IPS-15b (cell line): ENCODE data around the gene PPEF1.
"Not testable (repeated sequence)": the region's sequence is repeated elsewhere in the genome, so short reads cannot be mapped to it uniquely, and the experiment has no call there.

ENCODE experiments used
- H3K27me3 ChIP-seq: one replicate; pipeline ENCODE4 v1.6.1; 2013; ENCODE audit warnings: low read length; ENCODE audit not compliant: control insufficient read depth, insufficient read depth
- H3K36me3 ChIP-seq: one replicate; pipeline ENCODE4 v1.6.1; 2013; ENCODE audit warnings: low read length; ENCODE audit not compliant: control insufficient read depth, insufficient read depth
- H3K4me1 ChIP-seq: one replicate; pipeline ENCODE4 v1.6.1; 2013; ENCODE audit warnings: mild to moderate bottlenecking, low read length; ENCODE audit not compliant: control insufficient read depth, insufficient read depth
- H3K4me3 ChIP-seq: one replicate; pipeline ENCODE4 v1.5.1; 2013; ENCODE audit warnings: low read depth, low read length
- H3K9ac ChIP-seq: one replicate; pipeline ENCODE4 v1.6.1; 2013; ENCODE audit warnings: low read depth, mild to moderate bottlenecking, low read length
- H3K9me3 ChIP-seq: one replicate; pipeline ENCODE4 v1.6.1; 2013; ENCODE audit warnings: mild to moderate bottlenecking, low read length; ENCODE audit not compliant: control insufficient read depth, insufficient read depth

Gene PPEF1

DNA sequence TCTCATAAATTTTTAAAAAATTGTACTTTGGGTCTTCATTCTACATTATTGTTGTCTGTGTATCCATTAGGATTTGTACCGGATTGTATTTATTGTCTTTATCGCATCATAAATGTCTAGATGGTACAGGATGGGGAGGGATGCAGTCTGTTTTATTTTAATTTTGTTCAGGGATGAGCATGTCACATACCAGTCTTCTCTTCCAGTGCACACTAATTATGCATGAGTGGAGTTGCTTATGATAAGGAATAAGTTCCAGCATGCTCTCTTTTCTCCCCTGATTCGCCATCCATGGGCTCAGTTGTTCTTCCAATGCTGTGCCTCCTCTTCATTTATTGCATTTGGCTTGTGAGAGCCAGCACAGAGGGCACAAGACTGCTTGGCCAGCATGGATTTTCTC, 54.3 kb downstream of the PPEF1 start:
- no peaks in the 10 kb centered on the region for H3K36me3 ChIP-seq
- peaks cover 4% of the 10 kb centered on the region for H3K9me3 ChIP-seq
- no peak overlapping the region for H3K9ac ChIP-seq
- peaks cover 4% of the 10 kb centered on the region for H3K4me1 ChIP-seq
- H3K27me3 ChIP-seq = no peaks in the 10 kb centered on the region
- no peak overlapping the region for H3K4me3 ChIP-seq

- not testable (repeated sequence) for H3K9me3 ChIP-seq, H3K4me3 ChIP-seq, H3K36me3 ChIP-seq, H3K27me3 ChIP-seq, H3K4me1 ChIP-seq, H3K9ac ChIP-seq
These were observed 55.7 kb downstream of the PPEF1 start for GRCh38 chrX:18763106-18763505.

GRCh38 chrX:18769364-18769763, 61.9 kb downstream of the PPEF1 start:
- Histone ChIP-seq H3K4me1 (no peaks in the 10 kb centered on the region), H3K9ac (no peak overlapping the region)

GRCh38 chrX:18769812-18770573, 62.5 kb downstream of the PPEF1 start:
- H3K4me1 ChIP-seq = no peaks in the 10 kb centered on the region
- no peaks in the 10 kb centered on the region for H3K36me3 ChIP-seq
- no peaks in the 10 kb centered on the region for H3K27me3 ChIP-seq
- H3K9ac ChIP-seq = no peak overlapping the region
- no peaks in the 10 kb centered on the region for H3K9me3 ChIP-seq
- H3K4me3 ChIP-seq = no peak overlapping the region

More at GRCh38 chrX:18769364-18769763, 61.9 kb downstream of the PPEF1 start:
- no peak overlapping the region for H3K4me3 ChIP-seq
- H3K27me3 ChIP-seq = no peaks in the 10 kb centered on the region
- H3K36me3 ChIP-seq = no peaks in the 10 kb centered on the region
- H3K9me3 ChIP-seq = no peaks in the 10 kb centered on the region

DNA sequence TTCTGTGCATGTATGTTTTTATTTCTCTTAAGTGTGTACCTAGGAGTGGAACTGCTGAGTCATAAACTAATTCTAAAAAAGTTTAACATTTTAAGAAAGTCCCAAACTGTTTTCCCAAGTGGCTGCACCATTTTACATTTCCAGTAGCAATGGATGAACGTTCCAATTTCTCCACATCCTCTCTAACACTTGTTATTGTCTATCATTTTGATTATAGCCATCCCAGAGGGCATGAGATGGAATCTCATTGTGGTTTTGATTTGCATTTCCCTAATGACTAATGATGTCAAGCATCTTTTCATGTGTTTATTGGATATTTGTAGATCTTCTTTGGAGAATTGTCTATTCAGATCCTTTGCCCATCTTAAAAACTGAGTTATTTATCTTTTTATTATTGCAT, 82.5 kb downstream of the PPEF1 start:
- Histone ChIP-seq H3K9ac (no peak overlapping the region), H3K36me3 (no peaks in the 10 kb centered on the region), H3K27me3 (no peaks in the 10 kb centered on the region), H3K4me1 (no peaks in the 10 kb centered on the region), H3K9me3 (no peaks in the 10 kb centered on the region), H3K4me3 (no peak overlapping the region)

DNA sequence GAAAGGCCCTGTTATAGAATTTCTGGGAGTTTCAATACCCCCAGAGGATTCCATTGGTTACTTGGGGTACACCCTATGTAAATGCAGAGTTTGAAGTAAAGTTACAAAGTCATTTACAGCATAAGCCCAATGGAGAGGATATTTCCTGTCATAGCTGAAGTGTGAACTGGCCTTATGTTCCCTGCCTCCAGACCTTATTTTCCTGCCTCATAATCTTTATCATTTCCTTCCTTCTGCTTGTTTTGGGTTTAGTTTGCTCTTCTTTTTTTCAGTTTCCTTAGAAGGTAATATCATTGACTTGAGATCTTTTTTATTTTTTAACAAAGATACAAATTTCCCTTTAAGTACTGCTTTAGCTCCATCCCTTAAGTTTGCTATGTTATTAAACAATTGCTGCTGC, 85.4 kb downstream of the PPEF1 start:
- no peak overlapping the region for H3K4me3 ChIP-seq
- H3K9ac ChIP-seq = no peak overlapping the region

DNA sequence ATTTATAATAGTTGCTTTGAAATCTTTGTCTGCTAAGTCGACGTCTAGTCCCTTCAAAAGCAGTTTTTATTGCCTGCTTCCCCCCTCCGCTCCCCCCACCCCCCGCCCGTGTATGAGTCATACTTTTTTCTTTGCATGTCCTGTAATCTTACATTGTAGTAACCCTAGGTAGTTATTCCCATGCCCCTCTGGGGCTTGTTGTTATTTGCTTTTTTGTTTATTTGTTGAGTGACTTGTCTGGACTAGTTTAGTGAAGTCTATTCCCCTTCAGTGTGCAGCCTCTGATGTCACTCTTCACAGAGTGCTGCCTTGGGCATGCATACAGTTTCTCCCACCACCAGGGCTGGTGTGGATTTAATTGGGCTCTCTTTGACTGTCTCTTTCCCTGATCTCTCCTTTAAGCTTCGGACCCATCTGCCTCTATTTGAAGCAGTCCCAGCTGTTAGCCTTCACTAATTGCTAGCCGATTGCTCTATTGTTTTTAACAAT, 86.2 kb downstream of the PPEF1 start:
- no peak overlapping the region for H3K9ac ChIP-seq
- H3K4me3 ChIP-seq = no peak overlapping the region
- no peaks in the 10 kb centered on the region for H3K4me1 ChIP-seq
- H3K9me3 ChIP-seq = no peaks in the 10 kb centered on the region
- H3K36me3 ChIP-seq = no peaks in the 10 kb centered on the region
- no peaks in the 10 kb centered on the region for H3K27me3 ChIP-seq

More for the DNA sequence above, 85.4 kb downstream of the PPEF1 start:
- H3K9me3 ChIP-seq = no peaks in the 10 kb centered on the region
- H3K27me3 ChIP-seq = no peaks in the 10 kb centered on the region
- no peaks in the 10 kb centered on the region for H3K4me1 ChIP-seq
- H3K36me3 ChIP-seq = no peaks in the 10 kb centered on the region

DNA sequence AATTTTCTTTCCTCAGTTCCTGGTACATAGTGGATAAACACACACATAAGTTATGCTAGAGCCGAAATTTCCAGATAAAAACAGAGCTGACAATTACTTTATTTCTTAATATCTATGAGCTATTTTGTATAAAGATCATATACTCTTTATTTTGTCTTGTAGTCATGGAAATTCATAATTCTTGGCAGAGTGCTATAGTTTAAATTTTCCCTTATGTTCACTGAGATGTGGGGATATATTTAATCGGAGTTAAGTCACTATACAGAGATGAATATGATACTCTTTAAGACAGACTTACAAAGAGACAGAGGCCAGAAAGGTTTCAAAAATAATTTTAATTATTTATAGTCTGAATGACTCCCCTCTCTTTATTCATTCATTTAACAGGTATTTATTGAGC, 89.7 kb downstream of the PPEF1 start:
- H3K36me3 ChIP-seq = no peaks in the 10 kb centered on the region
- no peak overlapping the region for H3K9ac ChIP-seq
- H3K4me1 ChIP-seq = no peaks in the 10 kb centered on the region
- H3K27me3 ChIP-seq = no peaks in the 10 kb centered on the region
- H3K9me3 ChIP-seq = no peaks in the 10 kb centered on the region
- no peak overlapping the region for H3K4me3 ChIP-seq

- Histone ChIP-seq H3K4me1 (no peaks in the 10 kb centered on the region), H3K9me3 (no peaks in the 10 kb centered on the region), H3K4me3 (no peak overlapping the region), H3K36me3 (no peaks in the 10 kb centered on the region), H3K9ac (no peak overlapping the region), H3K27me3 (no peaks in the 10 kb centered on the region)
These were observed 92.5 kb downstream of the PPEF1 start for GRCh38 chrX:18799911-18800310.

- Histone ChIP-seq H3K9me3 (no peaks in the 10 kb centered on the region), H3K4me1 (no peaks in the 10 kb centered on the region), H3K36me3 (no peaks in the 10 kb centered on the region), H3K4me3 (no peak overlapping the region), H3K9ac (no peak overlapping the region), H3K27me3 (no peaks in the 10 kb centered on the region)
These were observed 102.2 kb downstream of the PPEF1 start for GRCh38 chrX:18809641-18810040.

DNA sequence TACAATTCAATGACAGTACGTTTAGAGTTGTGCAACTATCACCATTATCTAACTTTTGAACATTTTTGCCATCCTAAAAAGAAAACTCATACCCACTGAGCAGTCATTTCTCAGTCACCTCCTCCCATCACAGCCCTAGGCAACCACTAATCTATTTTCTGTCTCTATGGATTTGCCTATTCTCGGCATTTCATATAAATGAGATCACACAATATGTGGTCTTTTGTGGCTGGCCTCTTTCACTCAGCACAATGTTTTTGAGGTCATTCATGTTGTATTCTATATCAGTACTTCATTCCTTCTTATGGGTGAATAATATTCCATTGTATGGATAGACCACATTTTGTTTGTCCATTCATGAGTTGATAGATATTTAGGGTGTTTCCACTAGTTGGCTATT, 103.0 kb downstream of the PPEF1 start:
- H3K9me3 ChIP-seq = no peaks in the 10 kb centered on the region
- H3K36me3 ChIP-seq = no peaks in the 10 kb centered on the region
- no peaks in the 10 kb centered on the region for H3K27me3 ChIP-seq
- no peak overlapping the region for H3K9ac ChIP-seq
- no peak overlapping the region for H3K4me3 ChIP-seq
- no peaks in the 10 kb centered on the region for H3K4me1 ChIP-seq

DNA sequence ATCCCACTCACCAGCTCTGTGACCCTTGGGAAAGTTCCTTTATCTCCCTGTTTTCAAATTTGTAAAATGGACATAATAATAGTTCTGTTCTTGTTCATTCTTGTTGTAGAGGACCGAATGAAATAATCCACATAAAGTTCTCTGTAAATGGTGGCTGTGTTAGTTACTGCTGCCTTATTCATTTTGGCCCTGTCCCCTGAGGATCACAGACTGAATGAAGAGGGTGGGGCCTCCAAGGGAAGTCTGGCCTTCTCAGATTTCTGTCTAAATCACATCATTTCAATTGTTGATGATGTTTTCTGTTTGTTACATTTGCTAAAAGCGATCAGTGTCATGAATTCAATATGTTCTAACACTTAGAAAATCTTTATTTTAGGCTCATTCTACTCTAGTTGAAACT, 117.9 kb downstream of the PPEF1 start:
- Histone ChIP-seq H3K4me1 (no peaks in the 10 kb centered on the region), H3K36me3 (no peaks in the 10 kb centered on the region), H3K9me3 (no peaks in the 10 kb centered on the region), H3K4me3 (no peak overlapping the region), H3K27me3 (no peaks in the 10 kb centered on the region), H3K9ac (no peak overlapping the region)
